ENCODE data around the gene SAP30BP. TPM values are rescaled to one million over a fixed set of nuclear protein-coding genes. Genes with fewer than 3 reads are reported as not detected.

SAP30BP gene
- total and polyA plus RNA-seq, 2 donors (not counting 3 experiments of a cell fraction or from before 2014, with no cell fraction given), result 116 to 151 TPM

DNA sequence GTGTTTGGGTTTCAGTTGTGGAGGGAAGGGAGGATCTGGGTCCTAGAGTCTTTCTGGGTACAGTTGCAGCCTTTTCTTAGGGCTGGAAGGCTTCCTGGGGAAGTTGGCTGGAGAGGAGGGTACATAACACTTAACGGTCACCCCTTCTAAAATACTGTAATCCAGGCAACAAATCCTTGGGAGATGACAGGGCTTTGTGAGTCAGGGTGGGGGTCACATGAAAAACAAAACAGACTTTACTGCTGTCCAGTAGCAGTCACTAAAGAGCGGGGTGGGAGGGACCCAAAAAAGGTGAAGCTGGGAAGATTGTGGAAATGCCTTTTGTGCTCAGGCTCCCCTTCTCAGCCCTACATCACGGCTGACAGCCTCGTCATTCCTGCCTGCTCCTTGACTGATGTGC is 6.3 kb downstream of the SAP30BP start:
- POLR2A ChIA-PET, result no interaction called here
- Histone ChIP-seq H2AFZ (ENCODE audit: low read depth, low read length) (no peak overlapping the region), H3K9ac (replicated peaks; ENCODE audit: extremely low read depth, insufficient read depth, low read length) (no peak overlapping the region), H3K27me3 (ENCODE audit: control insufficient read depth in 2 of 2, insufficient read depth in 2 of 2, low read length in 2 of 2) (no peaks in the 10 kb centered on the region), H3K4me3 (replicated peaks in 1 of 3; ENCODE audit: insufficient read depth in 1 of 3, low read depth in 1 of 3, low read length in 3 of 3) (no peak overlapping the region), H3K9me1 (replicated peaks; ENCODE audit: control insufficient read depth, extremely low read depth, insufficient read depth, low read length) (no peaks in the 10 kb centered on the region), H3K4me2 (ENCODE audit: insufficient read depth, low read length) (no peak overlapping the region), H3K4me1 (ENCODE audit: control insufficient read depth, extremely low read depth, insufficient read depth, low read length) (peaks cover 14% of the 10 kb centered on the region), H3K27ac (ENCODE audit: insufficient read depth, low read depth, low read length) (no peak overlapping the region), H3K36me3 (ENCODE audit: control insufficient read depth in 2 of 2, extremely low read depth in 1 of 2, insufficient read depth in 2 of 2, low read length in 2 of 2) (peaks cover 21 to 27% of the 10 kb centered on the region in 2 experiments), H3K9me3 (replicated peaks; ENCODE audit: control insufficient read depth, insufficient read depth, low read length) (no peaks in the 10 kb centered on the region), H4K20me1 (replicated peaks; ENCODE audit: control insufficient read depth, extremely low read depth, insufficient read depth, low read length) (no peaks in the 10 kb centered on the region), H3K79me2 (ENCODE audit: control insufficient read depth, insufficient read depth, low read length) (peaks cover 68% of the 10 kb centered on the region)
- BruUV-seq (replicated peaks), result no TSS peak
- dilution Hi-C loops (cut with MboI; ENCODE audit: extremely low pct_ligation_motif_present, low sequenced_read_pairs), result no loop called here
- no peak for FAIRE-seq
- CTCF ChIA-PET, result interaction anchor here (0.7 to 19.6 kb wide), 4 partner anchors 41 to 80 kb away, joined by 3 to 653 read pairs (median 22); partner anchors contain the start of gene SMIM5
- TF ChIP-seq, protein P1, sequence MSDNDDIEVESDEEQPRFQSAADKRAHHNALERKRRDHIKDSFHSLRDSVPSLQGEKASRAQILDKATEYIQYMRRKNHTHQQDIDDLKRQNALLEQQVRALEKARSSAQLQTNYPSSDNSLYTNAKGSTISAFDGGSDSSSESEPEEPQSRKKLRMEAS (IDR thresholded peaks at IDR 0.05; ENCODE audit: insufficient read depth, insufficient read length), result no peak
- TF ChIP-seq EZH2 (IDR thresholded peaks at IDR 0.05; ENCODE audit: borderline replicate concordance, low read depth, low read length, severe bottlenecking) (no peak), POLR2AphosphoS5 (IDR thresholded peaks at IDR 0.05; ENCODE audit: insufficient read depth, low read depth, low read length) (no peak), JUN (IDR thresholded peaks at IDR 0.05; ENCODE audit: borderline replicate concordance, insufficient read depth, insufficient read length, low read depth) (no peak), POLR2A (IDR thresholded peaks at IDR 0.05; ENCODE audit: low read depth, low read length) (no peak), FOS (IDR thresholded peaks at IDR 0.05; ENCODE audit: borderline replicate concordance, insufficient read depth, low read length) (no peak), GATA2 (IDR thresholded peaks at IDR 0.05; ENCODE audit: insufficient read depth, insufficient read length, low read depth, low read length) (no peak), MYC (IDR thresholded peaks at IDR 0.05; ENCODE audit: low read depth, low read length) (no peak)
- TF ChIP-seq, protein P2, sequence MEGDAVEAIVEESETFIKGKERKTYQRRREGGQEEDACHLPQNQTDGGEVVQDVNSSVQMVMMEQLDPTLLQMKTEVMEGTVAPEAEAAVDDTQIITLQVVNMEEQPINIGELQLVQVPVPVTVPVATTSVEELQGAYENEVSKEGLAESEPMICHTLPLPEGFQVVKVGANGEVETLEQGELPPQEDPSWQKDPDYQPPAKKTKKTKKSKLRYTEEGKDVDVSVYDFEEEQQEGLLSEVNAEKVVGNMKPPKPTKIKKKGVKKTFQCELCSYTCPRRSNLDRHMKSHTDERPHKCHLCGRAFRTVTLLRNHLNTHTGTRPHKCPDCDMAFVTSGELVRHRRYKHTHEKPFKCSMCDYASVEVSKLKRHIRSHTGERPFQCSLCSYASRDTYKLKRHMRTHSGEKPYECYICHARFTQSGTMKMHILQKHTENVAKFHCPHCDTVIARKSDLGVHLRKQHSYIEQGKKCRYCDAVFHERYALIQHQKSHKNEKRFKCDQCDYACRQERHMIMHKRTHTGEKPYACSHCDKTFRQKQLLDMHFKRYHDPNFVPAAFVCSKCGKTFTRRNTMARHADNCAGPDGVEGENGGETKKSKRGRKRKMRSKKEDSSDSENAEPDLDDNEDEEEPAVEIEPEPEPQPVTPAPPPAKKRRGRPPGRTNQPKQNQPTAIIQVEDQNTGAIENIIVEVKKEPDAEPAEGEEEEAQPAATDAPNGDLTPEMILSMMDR (IDR thresholded peaks at IDR 0.05; ENCODE audit: extremely low read depth in 1 of 2, insufficient read depth in 1 of 2, low read depth in 1 of 2, low read length in 2 of 2), result no peak
- intact Hi-C loops (cut with micrococcal nuclease), result no loop called here
- DNase-seq (ENCODE audit: low read depth, low spot score), result no peak

Data from endothelial cell of umbilical vein (primary cell).